GM12878 (cell line): ENCODE measurements around the gene KCNRG. TPM values are rescaled to one million over a fixed set of nuclear protein-coding genes. Genes with fewer than 3 reads are reported as not detected.

Experiments used
- ATAC-seq: fragments of 200-7000 bp; cut with Tn5 transposase; 3 replicates; pipeline ENCODE4 v1.9.1; 2020; ENCODE audit warnings: mild to moderate bottlenecking, moderate library complexity
- BruUV-seq: library from RNA; stranded (reverse); fragments of 400-500 nt; replicated peaks from 2 replicates; lab custom pipeline; 2021; lab: Mats Ljungman, UMichigan
- CTCF ChIA-PET: fragments of 300-600 bp; sonication (Branson Sonifier 250); formaldehyde crosslinking; extraction: SDS; loops from one replicate; lab custom pipeline; 2021; ENCODE audit warnings: inconsistent platforms; lab: Yijun Ruan, JAX
- POLR2A ChIA-PET: fragments of 350-600 bp; formaldehyde crosslinking; extraction: SDS; loops from one replicate; lab custom pipeline; 2021; ENCODE audit warnings: inconsistent platforms; lab: Charles Lee
- RAD21 ChIA-PET: fragments of 300-600 bp; sonication (Branson Sonifier 250); formaldehyde crosslinking; loops from one replicate; lab custom pipeline; 2023; ENCODE audit warnings: antibody characterized with exemption; ENCODE audit not compliant: unreplicated experiment; lab: Charles Lee
- SMC1A ChIA-PET: fragments of 300-600 bp; sonication (Branson Sonifier 250); formaldehyde crosslinking; loops from one replicate; lab custom pipeline; 2023; ENCODE audit not compliant: unreplicated experiment, uncharacterized antibody; lab: Charles Lee
- DNase-seq: peaks from one replicate; pipeline ENCODE4 v3.0.0-alpha.2; 2011; ENCODE audit warnings: low read depth, low spot score
- FAIRE-seq: peaks from 3 replicates; lab custom pipeline; 2011; peaks lifted over from hg19 to GRCh38; lab: Jason Lieb, UNC
- H2AFZ ChIP-seq: 2 replicates; pipeline ENCODE4 v1.6.0; 2011; ENCODE audit warnings: low read depth, low read length, control low read depth; ENCODE audit not compliant: control insufficient read depth
- H3K27ac ChIP-seq: 2 replicates; pipeline ENCODE4 v1.5.1; 2011; ENCODE audit warnings: control low read depth; ENCODE audit not compliant: control insufficient read depth, insufficient read depth
- H3K27me3 ChIP-seq, 2 experiments: replicated peaks in 1 of 2; 2 replicates each; pipeline versions ENCODE4 v1.6.0 to v1.6.1; 2011; ENCODE audit warnings: low read length in 1 of 2; ENCODE audit not compliant: control insufficient read depth in 2 of 2, insufficient read depth in 2 of 2
- H3K36me3 ChIP-seq, 2 experiments: 2 replicates each; pipeline ENCODE4 v1.5.1; 2011; ENCODE audit warnings: low read length in 1 of 2; ENCODE audit not compliant: control insufficient read depth in 2 of 2, insufficient read depth in 2 of 2
- H3K4me1 ChIP-seq: 2 replicates; pipeline ENCODE4 v1.6.1; 2011; ENCODE audit warnings: mild to moderate bottlenecking, low read length, moderate library complexity, mixed read lengths; ENCODE audit not compliant: control insufficient read depth, insufficient read depth
- H3K4me2 ChIP-seq: 2 replicates; pipeline ENCODE4 v1.6.0; 2011; ENCODE audit warnings: control low read depth; ENCODE audit not compliant: control insufficient read depth, insufficient read depth
- H3K4me3 ChIP-seq: fragments of 200-600 bp; sonication (generic); 2 replicates; pipeline ENCODE4 v1.5.1; 2016
- H3K79me2 ChIP-seq: 2 replicates; pipeline ENCODE4 v1.6.0; 2011; ENCODE audit warnings: low read length; ENCODE audit not compliant: control insufficient read depth, insufficient read depth
- H3K9ac ChIP-seq: 2 replicates; pipeline ENCODE4 v1.8.0; 2011; ENCODE audit warnings: low read length, control low read depth, mixed read lengths; ENCODE audit not compliant: control insufficient read depth, insufficient read depth
- H3K9me3 ChIP-seq: replicated peaks from 3 replicates; pipeline ENCODE4 v1.5.1; 2011; ENCODE audit warnings: mild to moderate bottlenecking, low read length; ENCODE audit not compliant: control insufficient read depth, insufficient read depth
- H4K20me1 ChIP-seq: 2 replicates; pipeline ENCODE4 v1.6.0; 2011; ENCODE audit not compliant: control insufficient read depth, insufficient read depth
- ASH2L ChIP-seq: fragments of 300-600, 200-600 bp; sonication (generic); IDR thresholded peaks from 2 replicates; pipeline ENCODE4 v1.6.1; 2017; ENCODE audit warnings: low read depth, mild to moderate bottlenecking, borderline replicate concordance
- CHD1 ChIP-seq: IDR thresholded peaks from 2 replicates; pipeline ENCODE4 v1.6.1; 2012; ENCODE audit warnings: low read depth, low read length, improper control_type of control experiment
- LARP7 ChIP-seq: fragments of 450-650 bp; IDR thresholded peaks from 2 replicates; pipeline ENCODE4 v1.6.1; 2017; ENCODE audit warnings: mild to moderate bottlenecking
- MYB ChIP-seq: fragments of 150-350 bp; IDR thresholded peaks from 2 replicates; pipeline ENCODE4 v1.6.1; 2014; ENCODE audit warnings: mild to moderate bottlenecking, low read depth, low read length, borderline replicate concordance
- RAD21 ChIP-seq: IDR thresholded peaks from 2 replicates; pipeline ENCODE4 v1.6.1; 2011; ENCODE audit warnings: mild to moderate bottlenecking, low read depth, low read length, moderate library complexity; ENCODE audit not compliant: insufficient read depth
- REST ChIP-seq: IDR thresholded peaks from 2 replicates; pipeline ENCODE4 v1.6.1; 2012; ENCODE audit warnings: mild to moderate bottlenecking, low read depth, low read length
- RUNX3 ChIP-seq: IDR thresholded peaks from 2 replicates; pipeline ENCODE4 v1.6.1; 2012; ENCODE audit warnings: low read length, inconsistent platforms
- SREBF2 ChIP-seq: IDR thresholded peaks from 2 replicates; pipeline ENCODE4 v1.6.1; 2012; ENCODE audit warnings: mild to moderate bottlenecking, low read length
- SRF ChIP-seq, 2 experiments: IDR thresholded peaks; 2 replicates each; pipeline ENCODE4 v1.6.1; 2011; ENCODE audit warnings: low read depth in 2 of 2, low read length in 2 of 2, mild to moderate bottlenecking in 1 of 2, moderate library complexity in 1 of 2
- ZBTB33 ChIP-seq: fragments of 450-650 bp; IDR thresholded peaks from 2 replicates; pipeline ENCODE4 v1.6.1; 2017; ENCODE audit warnings: mild to moderate bottlenecking
- WGBS: methylation state at CpG from one replicate; pipeline ENCODE4 v1.1.6; 2016; ENCODE audit warnings: low lambda C conversion rate; ENCODE audit not compliant: insufficient replicate concordance, insufficient coverage; ENCODE audit errors: missing lambda C conversion rate; 5-methylcytosine and 5-hydroxymethylcytosine counted together
- in situ Hi-C: fragments of 300-500 bp; cut with MboI; formaldehyde crosslinking; loops from 9 replicates; pipeline ENCODE4 v1.14.3; 2018; ENCODE audit warnings: mixed read lengths
- intact Hi-C: fragments of 100-400 bp; cut with micrococcal nuclease; formaldehyde crosslinking; loops from one replicate; pipeline ENCODE4 v1.14.2; 2022; ENCODE audit not compliant: unreplicated experiment
- polyA plus RNA-seq, 11 experiments: library from polyadenylated mRNA; depleted of rRNA in 4 of 11; unstranded in 6 of 11; stranded (reverse) in 5 of 11; fragments of >200 nt; fragmentation: Nextera tagmentation in 4 of 11; fragmentation: Illumina TruSeq in 1 of 11; extraction: Ambion mirVana in 4 of 11; extraction: Trizol in 1 of 11; gene quantifications; 1 replicate in 1 of 11; 2 replicates in 10 of 11; pipeline versions ENCODE4 v1.2.1 to v1.2.3, GENCODE V29; 2011 to 2016; ENCODE audit warnings: inconsistent platforms in 2 of 11, missing spikeins in 2 of 11, low read depth in 1 of 11
- total RNA-seq, 4 experiments: library from RNA; depleted of rRNA in 3 of 4; stranded (reverse); fragments of >200 nt in 3 of 4; fragmentation: Illumina TruSeq in 1 of 4; extraction: Trizol in 1 of 4; gene quantifications; 2 replicates each; pipeline versions ENCODE4 v1.2.1 to v1.2.3, GENCODE V29; 2013 to 2021

Gene KCNRG
- total and polyA plus RNA-seq, 10 of the 15 experiments (the other 5 are each of a cell fraction or from before 2014, with no cell fraction given): 0.37 to 1.5 (median 0.58) TPM

- TF ChIP-seq RAD21: no peak
- no peak for TF ChIP-seq LARP7
- no peak for TF ChIP-seq ZBTB33
- TF ChIP-seq ASH2L: no peak
- no peak for TF ChIP-seq SREBF2
Observed at GRCh38 chr13:50014386-50014785, 858 bp upstream of the KCNRG start (continued).

- CTCF ChIA-PET: no interaction called here
- no peaks in the 10 kb centered on the region for H3K9me3 ChIP-seq
- 100% methylated on average over 4 of the region's 4 CpGs for WGBS
- TF ChIP-seq CHD1 (no peak), SRF (IDR thresholded peaks at IDR 0.05; ENCODE audit: low read depth in 2 of 2, low read length in 2 of 2) (no peak), REST (no peak), RUNX3 (no peak), MYB (no peak)
- POLR2A ChIA-PET: no interaction called here
- SMC1A ChIA-PET: interaction anchor here (0.6 kb wide), 1 partner anchor 67 kb away, joined by 3 read pairs; no protein-coding TSS in a partner anchor
- intact Hi-C loops (no loop called here), in situ Hi-C loops (no loop called here)
- ATAC-seq: no peak
- H3K9ac ChIP-seq: no peak overlapping the region
- H3K4me2 ChIP-seq: no peak overlapping the region
- H3K36me3 ChIP-seq: peaks cover 0 to 20% of the 10 kb centered on the region in 2 experiments; a peak in 3 of 4 replicates
- BruUV-seq: no TSS peak
- H3K27me3 ChIP-seq: no peaks in the 10 kb centered on the region
- H3K79me2 ChIP-seq: peaks cover 1% of the 10 kb centered on the region
- no peak overlapping the region for H3K27ac ChIP-seq
- no peaks in the 10 kb centered on the region for H3K4me1 ChIP-seq
- DNase-seq: no peak
- no peak overlapping the region for H2AFZ ChIP-seq
- RAD21 ChIA-PET: no interaction called here
- H3K4me3 ChIP-seq: no peak overlapping the region
- H4K20me1 ChIP-seq: no peaks in the 10 kb centered on the region
- FAIRE-seq: no peak
Observed at GRCh38 chr13:50015750-50016149, 506 bp downstream of the KCNRG start.
